NCI-H2196 treated with DMSO at 0.1 percent for 48 hours (cell line): Measurements from ENCODE around the gene SP7.
"Not testable (repeated sequence)": the region's sequence is repeated elsewhere in the genome, so short reads cannot be mapped to it uniquely, and the experiment has no call there.

ENCODE experiments used
- DNase-seq: peaks from one replicate; lab custom pipeline; 2025; ENCODE audit not compliant: unreplicated experiment; lab: John Stamatoyannopoulos, UW

SP7 gene

DNA sequence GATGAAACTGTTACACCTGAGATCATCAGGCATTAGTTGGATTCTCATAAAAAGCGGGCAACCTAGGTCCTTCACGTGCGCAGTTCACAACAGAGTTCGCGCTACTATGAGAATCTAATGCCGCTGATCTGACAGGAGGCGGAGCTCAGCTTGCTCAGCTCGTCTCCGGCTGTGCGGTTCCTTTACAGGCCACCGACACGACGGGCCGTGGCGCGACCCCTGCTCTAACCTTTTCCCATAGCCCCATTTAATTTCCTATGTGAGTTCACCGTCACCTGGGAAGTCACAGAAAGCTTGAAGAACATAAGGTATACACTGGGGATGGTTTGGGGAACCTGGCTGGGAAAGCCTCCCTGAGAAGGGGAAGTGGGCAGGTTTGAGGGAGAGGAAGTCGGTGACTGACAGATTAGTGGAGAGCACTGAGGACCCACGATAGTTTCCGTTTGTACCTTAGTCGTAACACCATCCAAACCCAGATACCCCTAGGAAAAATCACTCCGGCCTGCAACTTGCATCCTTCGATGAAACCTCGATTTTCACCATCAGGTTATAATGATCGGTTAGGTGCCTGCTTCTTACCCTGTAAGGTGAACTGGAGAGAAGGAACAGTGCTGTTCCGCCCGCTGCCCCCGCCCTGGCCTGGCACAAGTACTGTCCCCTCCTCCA, 11.9 kb downstream of the SP7 start:
- DNase-seq, result no peak

DNA sequence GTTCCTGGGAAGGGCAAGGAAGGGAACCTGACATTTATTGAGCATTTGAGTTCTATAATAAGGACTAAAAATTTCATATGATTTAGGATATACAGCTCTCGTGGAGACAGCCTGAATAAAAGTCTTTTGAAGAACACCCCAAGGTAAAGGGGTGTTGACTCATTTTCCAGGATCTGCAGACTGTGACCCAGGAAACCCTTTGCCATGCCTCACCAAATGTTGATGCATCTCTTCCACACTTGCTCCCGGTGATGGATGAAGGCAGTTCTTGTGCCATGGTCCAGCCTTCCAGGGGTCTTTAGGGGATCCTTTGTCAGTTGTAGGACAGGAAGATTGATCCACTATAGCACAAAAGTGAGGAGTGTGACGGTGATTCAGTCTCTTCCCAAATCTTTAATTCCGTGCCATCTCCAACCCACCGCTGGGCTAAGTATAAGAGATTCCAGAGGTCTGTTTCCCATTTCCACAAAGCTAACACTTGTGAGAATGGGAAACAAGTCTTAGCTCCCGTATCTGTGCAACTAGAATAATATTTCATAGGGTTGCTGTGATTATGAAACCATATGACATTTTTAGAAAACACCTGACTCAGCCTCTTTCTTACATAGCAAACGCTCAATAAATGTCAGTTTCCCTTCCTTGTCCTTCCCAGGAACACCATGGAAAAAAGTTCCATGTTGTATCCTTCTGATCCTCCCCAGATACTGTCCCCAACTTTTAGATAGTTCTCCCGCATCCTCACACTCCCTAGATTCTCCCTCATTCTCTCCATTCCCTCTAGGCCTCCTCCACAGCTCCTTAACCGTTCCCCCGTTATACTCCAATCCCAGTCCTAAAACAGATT, 15.6 kb downstream of the SP7 start:
- DNase-seq, result no peak

DNA sequence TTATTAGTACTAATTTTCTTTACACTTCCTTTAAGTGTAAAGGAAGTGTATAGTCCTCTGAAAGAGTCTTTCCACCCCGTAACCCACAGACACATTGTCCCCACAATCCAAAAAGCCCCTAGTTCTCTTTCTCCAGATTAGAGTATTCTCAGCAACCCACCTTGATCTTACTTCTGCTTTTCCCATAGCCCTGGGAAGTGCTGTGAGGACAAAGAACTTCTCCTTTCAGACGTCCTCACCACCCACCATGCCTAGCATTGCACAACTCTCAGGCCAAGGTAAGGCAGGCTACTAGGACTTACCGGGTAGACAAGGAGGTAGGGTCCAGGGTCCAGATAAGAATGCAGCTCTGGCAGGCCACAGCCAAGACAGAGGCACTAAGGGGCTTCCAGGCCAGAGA, 22.2 kb downstream of the SP7 start:
- no peak for DNase-seq

DNA sequence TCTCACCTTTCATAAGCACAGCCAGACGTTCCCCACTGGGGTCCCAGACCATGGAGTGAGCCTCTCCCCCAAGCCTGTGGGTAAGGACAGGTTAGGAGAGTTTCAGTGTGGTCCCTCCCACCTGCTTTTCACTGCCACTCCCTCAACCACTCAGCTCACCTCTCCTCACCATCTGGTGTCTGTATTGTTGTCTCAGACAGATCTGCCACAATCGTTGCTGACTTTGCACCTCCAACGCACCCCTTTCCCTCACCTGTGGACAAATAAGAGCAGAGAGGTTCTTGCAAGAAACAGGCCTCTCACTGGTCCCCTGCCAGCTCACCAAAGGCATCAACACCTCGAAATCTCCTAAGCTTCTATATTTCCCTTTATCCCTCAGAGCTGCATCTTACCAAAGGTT, 27.9 kb downstream of the SP7 start:
- DNase-seq, result no peak

DNA sequence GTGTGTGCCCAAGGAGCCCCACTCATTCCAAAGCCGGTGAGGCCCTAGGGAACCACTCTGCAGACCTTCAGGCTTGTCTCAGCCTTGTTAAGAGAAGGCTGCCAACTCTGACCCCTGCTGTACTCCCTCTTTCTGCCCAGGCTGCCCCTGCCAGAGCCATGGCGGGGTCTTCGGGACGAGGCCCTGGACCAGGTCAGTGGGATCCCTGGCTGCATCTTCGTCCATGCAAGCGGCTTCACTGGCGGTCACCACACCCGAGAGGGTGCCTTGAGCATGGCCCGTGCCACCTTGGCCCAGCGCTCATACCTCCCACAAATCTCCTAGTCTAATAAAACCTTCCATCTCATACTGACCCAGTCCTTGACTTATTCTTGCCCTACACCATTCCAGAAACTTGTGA, 29.3 kb downstream of the SP7 start:
- no peak for DNase-seq

DNA sequence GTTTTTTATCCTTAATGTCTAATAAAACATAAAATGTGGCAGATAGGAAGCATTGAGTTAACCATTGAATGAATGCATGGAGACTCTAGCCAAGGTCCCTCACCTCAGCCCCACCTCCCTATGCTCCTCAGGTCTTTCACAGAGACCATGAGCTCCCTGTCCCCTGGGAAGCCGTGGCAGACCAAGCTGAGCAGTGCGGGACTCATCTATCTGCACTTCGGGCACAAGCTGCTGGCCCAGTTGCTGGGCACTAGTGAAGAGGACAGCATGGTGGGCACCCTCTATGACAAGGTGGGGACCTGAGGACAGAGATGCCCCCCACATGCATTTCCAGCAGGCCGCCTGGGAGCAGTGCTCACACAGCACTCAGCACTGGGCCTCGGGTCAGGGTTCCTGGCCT, 33.3 kb downstream of the SP7 start:
- DNase-seq, result no peak

DNA sequence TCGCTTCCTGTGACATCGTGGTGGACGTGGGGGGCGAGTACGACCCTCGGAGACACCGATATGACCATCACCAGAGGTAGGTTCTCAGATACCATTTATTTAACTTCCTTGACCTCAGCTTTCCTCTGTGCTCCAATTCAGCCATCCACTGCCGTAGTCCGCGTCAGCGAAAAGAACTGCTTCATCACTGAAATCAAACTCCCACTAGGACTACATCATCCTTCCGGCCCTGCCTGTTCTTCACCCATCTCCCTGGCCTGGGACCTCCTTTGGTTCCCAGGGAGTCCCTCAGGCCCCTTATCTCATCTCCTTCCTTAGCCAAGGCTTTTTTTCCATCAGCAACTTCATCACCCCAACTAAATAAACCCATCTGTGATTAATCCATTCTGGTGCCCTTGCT, 36.0 kb downstream of the SP7 start:
- no peak for DNase-seq

DNA sequence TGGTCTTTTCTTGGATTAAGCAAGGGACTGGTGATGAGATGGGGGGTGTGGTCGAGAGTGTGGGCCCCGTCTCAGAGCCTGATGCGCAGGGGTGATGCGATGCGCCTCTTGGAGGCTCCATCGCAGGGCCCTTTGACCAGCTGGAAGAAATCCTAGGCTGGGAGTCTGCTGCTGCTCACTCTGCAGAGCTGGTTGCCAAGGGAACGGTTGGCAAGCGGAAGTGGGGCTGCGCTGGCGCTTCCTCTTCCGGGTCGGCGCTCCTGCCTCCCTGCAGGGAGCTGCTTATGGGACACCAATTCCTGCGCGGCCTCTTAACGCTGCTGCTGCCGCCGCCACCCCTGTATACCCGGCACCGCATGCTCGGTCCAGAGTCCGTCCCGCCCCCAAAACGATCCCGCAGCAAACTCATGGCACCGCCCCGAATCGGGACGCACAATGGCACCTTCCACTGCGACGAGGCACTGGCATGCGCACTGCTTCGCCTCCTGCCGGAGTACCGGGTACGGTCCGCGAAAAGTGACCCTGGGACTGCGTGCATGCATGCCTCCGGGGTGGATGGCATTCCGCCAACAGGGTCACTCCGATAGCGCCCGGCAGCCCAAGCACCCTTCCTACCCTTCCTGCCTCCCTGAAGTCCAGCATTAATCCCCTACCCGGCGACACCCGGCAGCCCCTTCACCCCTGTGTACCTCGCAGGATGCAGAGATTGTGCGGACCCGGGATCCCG, 36.5 kb downstream of the SP7 start, which contains the start of gene MYG1:
Gene MYG1, plus strand, starts transcription at position 242 of the 727 bp plus-strand sequence. Its CDS starts 43 bp downstream, at position 285.
- DNase-seq, result peak; percentile 90

DNA sequence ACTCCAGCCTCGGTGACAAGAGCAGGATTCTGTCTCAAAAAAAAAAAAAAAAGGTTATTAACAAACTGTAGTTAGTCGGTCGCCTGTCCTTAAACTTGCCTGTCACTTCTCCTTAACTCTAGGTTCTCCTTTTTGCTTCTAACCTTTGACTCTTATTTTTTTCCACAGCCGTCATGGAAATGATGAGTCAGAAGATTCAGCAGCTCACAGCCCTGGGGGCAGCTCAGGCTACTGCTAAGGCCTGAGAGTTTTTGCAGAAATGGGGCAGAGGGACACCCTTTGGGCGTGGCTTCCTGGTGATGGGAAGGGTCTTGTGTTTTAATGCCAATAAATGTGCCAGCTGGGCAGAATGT, 37.1 kb downstream of the SP7 start:
- DNase-seq, result no peak

DNA sequence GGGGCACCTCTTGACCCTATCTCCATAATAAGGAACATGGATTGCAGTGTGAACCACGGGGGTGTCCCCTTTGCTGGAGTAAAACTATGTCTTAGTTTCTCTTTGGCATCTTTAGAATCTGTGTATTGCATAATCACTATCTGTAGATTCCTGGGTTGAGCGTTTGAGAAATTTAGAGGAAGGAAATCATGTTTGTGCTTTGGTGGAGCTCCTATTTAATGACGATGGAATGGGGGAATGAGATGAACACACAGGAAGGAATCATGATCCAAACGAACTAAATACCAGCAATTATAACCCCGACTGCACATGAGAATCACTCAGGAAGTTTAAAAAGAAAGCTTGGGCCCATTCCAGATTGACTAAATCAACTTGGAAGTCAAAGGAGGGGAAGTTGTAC, 38.0 kb downstream of the SP7 start:
- DNase-seq, result no peak

DNA sequence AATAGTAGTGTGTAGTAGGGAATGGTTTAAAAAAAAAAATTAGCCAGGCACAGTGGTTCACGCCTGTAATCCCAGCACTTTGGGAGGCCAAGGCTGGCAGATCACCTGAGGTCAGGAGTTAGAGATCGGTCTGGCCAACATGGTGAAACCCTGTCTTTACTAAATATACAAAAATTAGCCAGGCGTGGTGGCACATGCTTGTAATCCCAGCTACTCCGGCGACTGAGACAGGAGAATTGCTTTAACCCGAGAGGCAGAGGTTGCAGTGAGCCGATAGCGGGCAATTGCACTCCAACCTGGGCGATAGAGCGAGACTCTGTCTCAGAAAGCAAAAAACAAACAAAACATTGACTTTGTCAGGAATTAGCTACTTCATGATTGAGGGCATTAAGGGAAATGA, 39.0 kb downstream of the SP7 start:
- not testable (repeated sequence) for DNase-seq

DNA sequence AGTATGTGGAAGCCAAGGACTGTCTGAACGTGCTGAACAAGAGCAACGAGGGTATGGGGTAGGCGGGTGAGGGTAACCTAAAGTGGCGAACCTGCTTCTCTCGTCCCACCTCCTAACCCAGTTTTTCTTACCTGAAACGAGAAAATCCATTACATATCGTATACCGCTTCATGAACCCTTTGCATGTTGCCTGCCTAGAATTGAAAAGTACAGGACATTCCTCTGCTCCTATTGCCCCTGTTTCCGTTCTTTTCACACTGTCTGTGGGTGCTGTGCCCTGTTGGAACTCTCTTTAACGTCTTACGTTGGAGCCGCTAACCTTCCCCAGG, 40.3 kb downstream of the SP7 start:
- no peak for DNase-seq

DNA sequence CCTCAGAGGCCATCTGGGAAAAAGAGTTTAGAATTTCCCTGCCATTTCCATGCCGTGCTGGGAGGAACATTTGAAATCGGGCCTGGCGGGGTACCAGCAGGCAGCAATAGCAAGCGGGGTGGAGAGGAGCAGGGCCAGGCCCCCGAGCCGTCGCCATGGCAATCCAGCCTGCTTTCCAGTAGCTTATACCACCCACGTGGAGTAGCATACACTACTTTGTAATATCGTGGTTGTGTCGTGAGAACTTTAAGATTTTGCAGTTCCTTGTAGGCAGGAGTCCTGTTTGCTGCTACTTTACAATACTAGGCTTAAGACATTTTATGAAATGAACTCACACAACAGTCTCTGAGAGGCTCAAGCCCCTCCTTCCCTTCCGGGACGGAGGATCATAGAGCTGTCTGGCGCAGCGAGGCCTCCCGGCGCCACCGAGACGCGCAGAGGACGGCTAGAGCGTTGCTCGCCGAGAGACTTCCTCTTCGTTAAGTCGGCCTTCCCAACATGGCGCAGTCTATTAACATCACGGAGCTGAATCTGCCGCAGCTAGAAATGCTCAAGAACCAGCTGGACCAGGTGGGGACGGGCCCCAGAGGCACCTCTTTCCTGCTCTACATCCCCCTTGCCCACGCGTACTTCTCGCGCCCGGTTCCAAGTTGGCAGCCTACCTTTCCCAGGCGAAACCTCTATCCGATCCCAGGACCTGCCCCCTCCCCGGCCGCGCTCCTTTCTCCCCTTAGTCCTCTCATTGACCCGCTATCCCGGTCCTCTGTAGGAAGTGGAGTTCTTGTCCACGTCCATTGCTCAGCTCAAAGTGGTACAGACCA, 40.9 kb downstream of the SP7 start, which contains the start of gene PFDN5:
Gene PFDN5, plus strand, starts transcription at position 473 of the 821 bp plus-strand sequence. Its CDS starts 26 bp downstream, at position 499.
- peak; percentile 85 for DNase-seq

DNA sequence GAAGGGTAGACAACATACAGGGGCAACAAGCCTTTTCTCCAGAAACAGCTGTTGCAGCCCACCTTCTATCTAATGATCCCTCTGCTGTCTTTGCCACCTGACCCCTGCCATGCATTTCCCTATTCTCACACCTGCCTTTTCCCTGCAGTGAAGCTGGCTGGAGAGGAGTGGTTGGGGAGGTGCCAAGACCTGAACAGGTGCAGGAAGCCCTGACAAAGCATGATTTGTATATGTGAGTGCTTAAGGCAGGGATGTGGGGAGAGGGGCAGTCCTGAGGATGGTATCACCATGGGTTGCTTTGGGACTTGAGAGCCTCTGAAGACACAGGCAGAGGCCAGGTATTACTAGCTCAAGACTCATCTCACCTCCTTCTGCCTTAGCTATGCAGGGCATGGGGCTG, 43.7 kb downstream of the SP7 start:
- peak; percentile 79 for DNase-seq

DNA sequence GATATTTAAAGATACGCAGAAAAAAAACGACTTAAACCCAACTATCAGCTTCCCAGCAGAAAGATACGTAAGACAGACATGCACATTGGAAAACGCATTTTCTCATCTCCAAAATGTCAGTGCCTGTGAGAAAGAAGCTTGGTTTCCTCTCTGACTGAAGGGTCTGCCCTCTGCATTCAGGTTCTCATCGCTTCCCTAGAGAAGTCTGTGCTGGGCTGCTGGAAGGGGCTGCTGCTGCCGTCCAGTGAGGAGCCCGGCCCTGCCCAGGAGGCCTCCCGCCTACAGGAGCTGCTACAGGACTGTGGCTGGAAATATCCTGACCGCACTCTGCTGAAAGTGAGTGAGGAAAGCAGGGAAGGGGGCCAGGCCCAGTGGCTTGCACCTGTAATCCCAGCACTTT, 45.5 kb downstream of the SP7 start:
- no peak for DNase-seq

DNA sequence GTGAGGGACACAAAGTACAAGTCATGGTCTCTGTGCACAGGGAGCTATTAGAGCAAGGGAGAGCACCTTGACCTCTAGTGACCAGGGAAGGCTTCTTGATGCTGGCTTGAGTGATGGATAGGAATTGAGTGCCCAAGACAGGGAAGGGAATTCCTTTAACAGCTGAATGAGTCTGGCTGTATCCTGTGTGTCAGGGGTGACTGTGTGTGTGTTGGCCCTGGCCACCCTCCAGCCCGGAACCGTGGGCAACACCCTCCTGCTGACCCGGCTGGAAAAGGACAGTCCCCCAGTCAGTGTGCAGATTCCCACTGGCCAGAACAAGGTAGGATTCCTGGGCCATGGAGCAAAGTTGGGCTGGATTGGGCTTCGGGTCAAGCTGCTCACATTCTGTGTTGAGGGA, 46.3 kb downstream of the SP7 start:
- no peak for DNase-seq

DNA sequence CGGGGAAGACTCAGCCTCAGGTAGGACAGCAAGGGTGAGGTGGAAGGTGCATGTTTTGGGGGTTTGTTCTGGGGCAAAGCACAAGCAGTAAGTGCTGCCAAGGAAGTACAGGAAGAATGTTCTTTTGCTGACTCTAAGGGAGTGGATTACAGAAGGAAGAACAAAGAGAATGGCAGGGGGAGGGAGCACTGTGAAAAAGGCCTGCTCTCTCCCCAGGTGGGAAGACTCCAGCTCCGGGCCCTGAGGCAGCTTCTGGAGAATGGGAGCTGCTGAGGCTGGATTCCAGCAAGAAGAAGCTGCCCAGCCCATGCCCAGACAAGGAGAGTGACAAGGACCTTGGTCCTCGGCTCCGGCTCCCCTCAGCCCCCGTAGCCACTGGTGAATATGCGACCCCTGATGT, 47.8 kb downstream of the SP7 start:
- DNase-seq, result no peak

DNA sequence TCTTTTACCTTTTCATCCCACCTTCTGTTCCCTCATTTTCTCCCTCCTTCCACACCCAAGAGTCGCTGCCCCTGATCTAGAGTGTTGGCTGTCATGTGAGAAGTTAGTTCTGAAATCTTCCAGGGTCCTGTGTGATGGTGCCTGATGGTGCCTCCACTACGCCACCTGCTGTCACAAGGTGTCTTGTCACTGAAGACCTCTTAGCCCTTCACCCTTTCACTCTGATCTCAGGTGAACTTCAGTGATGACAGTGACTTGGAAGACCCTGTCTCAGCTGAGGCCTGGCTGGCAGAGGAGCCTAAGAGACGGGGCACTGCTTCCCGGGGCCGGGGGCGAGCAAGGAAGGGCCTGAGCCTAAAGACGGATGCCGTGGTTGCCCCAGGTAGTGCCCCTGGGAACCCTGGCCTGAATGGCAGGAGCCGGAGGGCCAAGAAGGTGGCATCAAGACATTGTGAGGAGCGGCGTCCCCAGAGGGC, 48.4 kb downstream of the SP7 start:
- peak; percentile 16 for DNase-seq

DNA sequence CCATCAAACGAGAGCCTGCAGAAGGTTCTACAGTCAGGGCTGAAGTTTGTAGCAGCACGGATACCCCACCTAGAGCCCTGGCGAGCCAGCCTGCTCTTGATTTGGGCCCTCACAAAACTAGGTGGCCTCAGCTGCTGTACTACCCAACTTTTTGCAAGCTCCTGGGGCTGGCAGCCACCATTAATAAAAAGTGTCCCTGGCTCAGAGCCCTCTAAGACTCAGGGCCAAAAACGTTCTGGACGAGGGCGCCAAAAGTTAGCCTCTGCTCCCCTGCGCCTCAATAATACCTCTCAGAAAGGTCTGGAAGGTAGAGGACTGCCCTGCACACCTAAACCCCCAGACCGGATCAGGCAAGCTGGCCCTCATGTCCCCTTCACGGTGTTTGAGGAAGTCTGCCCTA, 49.7 kb downstream of the SP7 start:
- no peak for DNase-seq

DNA sequence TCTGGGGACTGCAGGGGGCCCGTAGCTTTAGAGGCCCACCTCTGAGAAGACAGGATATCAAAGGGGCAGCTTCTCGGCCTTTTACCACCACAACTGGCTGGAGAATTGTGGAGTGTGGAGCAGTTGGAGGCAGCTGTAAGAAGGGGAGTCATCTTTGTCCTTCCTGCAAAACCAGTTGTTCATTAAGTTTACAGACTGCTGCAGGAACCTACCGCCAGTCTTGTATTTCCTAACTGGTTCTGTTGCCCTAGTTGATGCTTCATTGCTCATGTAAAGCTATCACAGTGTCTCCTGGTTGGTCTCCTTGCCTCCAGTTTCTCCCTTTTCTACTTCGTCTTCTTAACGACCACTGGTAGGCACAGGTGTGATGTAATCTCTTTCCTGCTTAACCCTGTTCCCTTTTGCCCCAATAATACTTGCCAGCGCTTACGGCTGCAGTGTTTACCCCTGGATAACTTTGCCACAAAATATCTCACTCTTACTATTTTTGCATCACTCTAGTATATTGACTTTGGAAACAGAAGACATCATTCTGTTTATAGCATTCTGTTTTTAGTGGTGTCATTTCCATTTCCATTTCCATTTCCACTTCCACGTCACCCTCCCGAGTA, 56.2 kb downstream of the SP7 start:
- no peak for DNase-seq
